Suprapubic skin (tissue), 4 donors: Measurements from ENCODE around the gene SV2C. TPM values are rescaled to one million over a fixed set of nuclear protein-coding genes. Genes with fewer than 3 reads are reported as not detected.

Source experiments
- DNase-seq, 2 donors: peaks; one replicate each; pipeline ENCODE4 v3.0.0-alpha.2; 2019; ENCODE audit warnings: low spot score in 2 of 2
- H3K27ac ChIP-seq: fragments of 200-600 bp; sonication (generic); one replicate; pipeline ENCODE4 v1.5.1; 2019
- H3K27me3 ChIP-seq: fragments of 200-600 bp; sonication (generic); one replicate; pipeline ENCODE4 v1.5.1; 2019
- H3K36me3 ChIP-seq: fragments of 200-600 bp; sonication (generic); one replicate; pipeline ENCODE4 v1.5.1; 2019
- H3K4me1 ChIP-seq: fragments of 200-600 bp; sonication (generic); one replicate; pipeline ENCODE4 v1.5.1; 2019
- H3K4me3 ChIP-seq: fragments of 200-600 bp; sonication (generic); one replicate; pipeline ENCODE4 v1.5.1; 2019; ENCODE audit warnings: mild to moderate bottlenecking
- H3K9me3 ChIP-seq: fragments of 200-600 bp; sonication (generic); one replicate; pipeline ENCODE4 v1.5.1; 2019
- CTCF ChIP-seq, 2 donors: fragments of 200-600 bp in 1 of 2; fragments of 450-650 bp in 1 of 2; sonication (generic) in 1 of 2; IDR thresholded peaks; one replicate each; pipeline ENCODE4 v1.5.1; 2016 to 2019; ENCODE audit warnings: antibody characterized with exemption in 2 of 2, mild to moderate bottlenecking in 1 of 2, moderate library complexity in 1 of 2
- EP300 ChIP-seq: sonication (generic); formaldehyde crosslinking; IDR thresholded peaks from one replicate; pipeline ENCODE4 v1.6.1; 2017; ENCODE audit warnings: antibody characterized with exemption
- POLR2A ChIP-seq, 2 donors: fragments of 450-650 bp; IDR thresholded peaks; one replicate each; pipeline ENCODE4 v1.6.1; 2017; ENCODE audit warnings: antibody characterized with exemption in 2 of 2, mild to moderate bottlenecking in 2 of 2, moderate library complexity in 2 of 2
- POLR2AphosphoS5 ChIP-seq, 3 donors: sonication (generic); formaldehyde crosslinking; IDR thresholded peaks; one replicate each; pipeline ENCODE4 v1.6.1; 2017; ENCODE audit warnings: antibody characterized with exemption in 3 of 3
- WGBS: methylation state at CpG from one replicate; pipeline ENCODE4 v1.1.5; 2018; 5-methylcytosine and 5-hydroxymethylcytosine counted together
- total RNA-seq, 4 donors: library from RNA; depleted of rRNA; stranded (reverse); fragments of >200 nt; gene quantifications; one replicate each; pipeline ENCODE4 v1.1.0, GENCODE V29; 2016

Gene SV2C
- total RNA-seq, 4 donors from 2014 or later, result 0.16 to 0.30 (median 0.23) TPM; not detected in 1

GRCh38 chr5:76174101-76174500 is 90.9 kb downstream of the SV2C start:
- no peaks in the 10 kb centered on the region for H3K4me1 ChIP-seq
- no peak for DNase-seq
- H3K9me3 ChIP-seq, result no peaks in the 10 kb centered on the region
- no peak for TF ChIP-seq POLR2AphosphoS5 (IDR thresholded peaks at IDR 0.05)
- TF ChIP-seq CTCF (IDR thresholded peaks at IDR 0.05), result no peak
- TF ChIP-seq POLR2A (IDR thresholded peaks at IDR 0.05), result no peak
- TF ChIP-seq EP300, result no peak
- 97% methylated on average over 23 of the region's 23 CpGs for WGBS
- H3K27ac ChIP-seq, result no peak overlapping the region
- no peaks in the 10 kb centered on the region for H3K36me3 ChIP-seq
- no peak overlapping the region for H3K4me3 ChIP-seq
- no peaks in the 10 kb centered on the region for H3K27me3 ChIP-seq

DNA sequence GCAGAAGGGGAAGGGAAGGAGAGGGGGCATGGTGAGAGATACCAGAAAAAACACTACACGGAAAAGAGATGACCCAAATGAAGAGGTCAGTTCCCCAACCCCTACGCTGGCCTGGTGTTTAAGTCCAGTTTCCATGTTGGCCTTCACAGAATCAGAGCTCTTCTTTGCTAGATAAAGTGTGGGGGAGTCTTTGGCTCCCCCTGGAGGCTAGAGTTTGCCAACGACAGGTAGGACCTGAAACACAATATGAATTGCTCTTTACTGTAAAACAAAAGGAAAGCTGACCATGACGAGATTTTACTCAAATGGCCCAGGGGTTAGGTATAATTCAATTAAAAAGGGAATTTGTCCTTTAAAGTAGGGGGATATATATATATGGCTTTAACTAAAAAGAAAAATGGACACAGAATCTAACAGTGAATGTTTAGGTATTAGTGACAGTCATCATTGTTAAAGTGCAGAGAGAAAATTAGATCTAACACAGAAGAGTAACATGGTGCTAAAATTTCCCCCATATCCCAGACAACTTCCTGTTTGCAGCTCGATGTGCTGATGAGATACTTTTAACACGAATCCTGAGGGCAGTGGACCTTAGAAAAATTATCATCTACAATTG is 92.0 kb downstream of the SV2C start:
- Histone ChIP-seq H3K4me3 (no peak overlapping the region), H3K9me3 (no peaks in the 10 kb centered on the region), H3K4me1 (no peaks in the 10 kb centered on the region), H3K27me3 (no peaks in the 10 kb centered on the region), H3K27ac (no peak overlapping the region), H3K36me3 (no peaks in the 10 kb centered on the region)
- WGBS, result 39% methylated on average over 6 of the region's 6 CpGs
- TF ChIP-seq POLR2AphosphoS5 (IDR thresholded peaks at IDR 0.05), result no peak
- TF ChIP-seq CTCF (IDR thresholded peaks at IDR 0.05), result peak; percentile 9 to 57
- TF ChIP-seq EP300, result no peak
- DNase-seq, result no peak

- no peak for TF ChIP-seq CTCF (IDR thresholded peaks at IDR 0.05)
- no peak for TF ChIP-seq POLR2A (IDR thresholded peaks at IDR 0.05)
- no peak for TF ChIP-seq EP300
- no peak for TF ChIP-seq POLR2AphosphoS5 (IDR thresholded peaks at IDR 0.05)
- H3K27ac ChIP-seq, result no peak overlapping the region
- WGBS, result 66% methylated on average over 7 of the region's 7 CpGs
Measured at GRCh38 chr5:76175821-76176403, 92.7 kb downstream of the SV2C start.

GRCh38 chr5:76177978-76178377 is 94.8 kb downstream of the SV2C start:
- no peak overlapping the region for H3K4me3 ChIP-seq
- DNase-seq, result no peak
- H3K27ac ChIP-seq, result no peak overlapping the region
- H3K9me3 ChIP-seq, result no peaks in the 10 kb centered on the region
- no peaks in the 10 kb centered on the region for H3K27me3 ChIP-seq
- no peaks in the 10 kb centered on the region for H3K4me1 ChIP-seq
- no peaks in the 10 kb centered on the region for H3K36me3 ChIP-seq
- TF ChIP-seq POLR2AphosphoS5 (IDR thresholded peaks at IDR 0.05), result no peak

More at GRCh38 chr5:76175821-76176403, 92.7 kb downstream of the SV2C start:
- Histone ChIP-seq H3K36me3 (no peaks in the 10 kb centered on the region), H3K4me3 (no peak overlapping the region), H3K4me1 (no peaks in the 10 kb centered on the region), H3K9me3 (no peaks in the 10 kb centered on the region), H3K27me3 (no peaks in the 10 kb centered on the region)
- DNase-seq, result no peak

GRCh38 chr5:76178913-76179312 is 95.7 kb downstream of the SV2C start:
- H3K36me3 ChIP-seq, result no peaks in the 10 kb centered on the region
- TF ChIP-seq EP300 (no peak), CTCF (IDR thresholded peaks at IDR 0.05) (no peak), POLR2A (IDR thresholded peaks at IDR 0.05) (no peak), POLR2AphosphoS5 (IDR thresholded peaks at IDR 0.05) (no peak)
- H3K27me3 ChIP-seq, result no peaks in the 10 kb centered on the region
- DNase-seq, result no peak
- H3K4me1 ChIP-seq, result peaks cover under 1% of the 10 kb centered on the region
- H3K27ac ChIP-seq, result no peak overlapping the region
- no peaks in the 10 kb centered on the region for H3K9me3 ChIP-seq
- H3K4me3 ChIP-seq, result no peak overlapping the region
- 64% methylated on average over 5 of the region's 5 CpGs for WGBS
